ENCODE measurements around the gene FAM171A1.

DNA sequence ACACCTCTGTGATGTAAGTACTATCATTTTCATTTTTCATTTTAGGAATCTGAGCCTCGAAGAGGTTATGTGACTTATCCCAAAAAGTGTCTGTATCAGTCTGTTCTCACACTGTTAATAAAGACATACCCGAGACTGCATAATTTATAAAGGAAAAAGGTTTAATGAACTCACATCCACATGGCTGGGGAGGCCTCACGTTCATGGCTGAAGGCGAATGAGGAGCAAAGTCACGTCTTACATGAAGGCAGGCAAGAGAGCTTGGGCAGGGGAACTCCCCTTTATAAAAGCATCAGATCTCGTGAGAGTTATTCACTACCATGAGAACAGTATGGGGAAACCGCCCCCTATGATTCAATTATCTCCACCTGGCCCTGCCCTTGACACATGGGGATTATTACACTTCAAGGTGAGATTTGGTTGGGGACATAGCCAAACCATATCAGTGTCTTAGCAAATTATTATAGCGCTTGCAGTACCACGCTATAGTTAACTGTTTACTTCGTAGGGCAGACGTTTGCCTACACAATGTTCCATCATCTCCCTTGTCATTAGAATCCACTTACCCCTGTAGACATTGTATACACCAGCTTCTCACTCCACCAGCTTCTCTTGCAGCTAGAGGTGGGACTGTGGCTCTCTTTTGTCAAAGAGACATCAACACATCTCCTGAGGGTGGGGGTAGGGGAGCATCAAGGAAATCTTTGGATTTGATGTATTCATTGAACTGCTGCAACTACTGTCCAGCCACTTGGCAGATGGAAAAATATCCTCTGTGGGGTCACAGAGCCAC, 187.2 kb downstream of the FAM171A1 start:
- TF ChIP-seq, protein P1, sequence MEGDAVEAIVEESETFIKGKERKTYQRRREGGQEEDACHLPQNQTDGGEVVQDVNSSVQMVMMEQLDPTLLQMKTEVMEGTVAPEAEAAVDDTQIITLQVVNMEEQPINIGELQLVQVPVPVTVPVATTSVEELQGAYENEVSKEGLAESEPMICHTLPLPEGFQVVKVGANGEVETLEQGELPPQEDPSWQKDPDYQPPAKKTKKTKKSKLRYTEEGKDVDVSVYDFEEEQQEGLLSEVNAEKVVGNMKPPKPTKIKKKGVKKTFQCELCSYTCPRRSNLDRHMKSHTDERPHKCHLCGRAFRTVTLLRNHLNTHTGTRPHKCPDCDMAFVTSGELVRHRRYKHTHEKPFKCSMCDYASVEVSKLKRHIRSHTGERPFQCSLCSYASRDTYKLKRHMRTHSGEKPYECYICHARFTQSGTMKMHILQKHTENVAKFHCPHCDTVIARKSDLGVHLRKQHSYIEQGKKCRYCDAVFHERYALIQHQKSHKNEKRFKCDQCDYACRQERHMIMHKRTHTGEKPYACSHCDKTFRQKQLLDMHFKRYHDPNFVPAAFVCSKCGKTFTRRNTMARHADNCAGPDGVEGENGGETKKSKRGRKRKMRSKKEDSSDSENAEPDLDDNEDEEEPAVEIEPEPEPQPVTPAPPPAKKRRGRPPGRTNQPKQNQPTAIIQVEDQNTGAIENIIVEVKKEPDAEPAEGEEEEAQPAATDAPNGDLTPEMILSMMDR (IDR thresholded peaks at IDR 0.05) = no peak
- TF ChIP-seq POLR2A (IDR thresholded peaks at IDR 0.05) (no peak), POLR2AphosphoS5 (IDR thresholded peaks at IDR 0.05) (no peak)
